DOHH2 (cell line): ENCODE measurements around the gene MATN3.

Source experiments
- H3F3A ChIP-seq: fragments of 200-600 bp; sonication (generic), shearing (Covaris generic); 2 replicates; pipeline ENCODE4 v1.6.0; 2016; ENCODE audit warnings: antibody characterized with exemption, mild to moderate bottlenecking; ENCODE audit not compliant: control insufficient read depth, insufficient read depth
- H3K27ac ChIP-seq: fragments of 200-600 bp; sonication (generic); 2 replicates; pipeline ENCODE4 v1.5.1; 2014; ENCODE audit warnings: low read depth, mild to moderate bottlenecking, low read length, moderate library complexity
- H3K27me3 ChIP-seq: fragments of 200-600 bp; sonication (generic); 2 replicates; pipeline ENCODE4 v1.6.1; 2014; ENCODE audit warnings: mild to moderate bottlenecking, low read length, mixed read lengths; ENCODE audit not compliant: control insufficient read depth
- H3K36me3 ChIP-seq: fragments of 200-600 bp; sonication (generic); 2 replicates; pipeline ENCODE4 v1.6.1; 2014; ENCODE audit warnings: mild to moderate bottlenecking, low read length, moderate library complexity, mixed read lengths; ENCODE audit not compliant: control insufficient read depth
- H3K4me1 ChIP-seq: fragments of 200-600 bp; sonication (generic); 2 replicates; pipeline ENCODE4 v1.6.1; 2014; ENCODE audit warnings: mild to moderate bottlenecking, low read length, mixed read lengths; ENCODE audit not compliant: control insufficient read depth
- H3K4me2 ChIP-seq: fragments of 200-600 bp; sonication (generic); 2 replicates; pipeline ENCODE4 v1.6.0; 2014; ENCODE audit warnings: mild to moderate bottlenecking, low read length, moderate library complexity
- H3K4me3 ChIP-seq: fragments of 200-600 bp; sonication (generic); 2 replicates; pipeline ENCODE4 v1.5.1; 2014; ENCODE audit warnings: mild to moderate bottlenecking, low read length, mixed read lengths
- H3K79me2 ChIP-seq: fragments of 200-600 bp; sonication (generic); 2 replicates; pipeline ENCODE4 v1.6.1; 2014; ENCODE audit warnings: mild to moderate bottlenecking, low read length, mixed read lengths; ENCODE audit not compliant: control insufficient read depth
- H3K9me2 ChIP-seq: fragments of 200-600 bp; sonication (generic); replicated peaks from 2 replicates; pipeline ENCODE4 v1.6.1; 2014; ENCODE audit warnings: mild to moderate bottlenecking, low read length, mixed read lengths; ENCODE audit not compliant: control insufficient read depth
- H3K9me3 ChIP-seq: fragments of 200-600 bp; sonication (generic); 2 replicates; pipeline ENCODE4 v1.6.1; 2014; ENCODE audit warnings: antibody characterized with exemption, low read length, mixed read lengths; ENCODE audit not compliant: control insufficient read depth, insufficient read depth
- H4K20me1 ChIP-seq: fragments of 200-600 bp; sonication (generic); 2 replicates; pipeline ENCODE4 v1.6.0; 2014; ENCODE audit warnings: low read depth, mild to moderate bottlenecking, antibody characterized with exemption, low read length, moderate library complexity; ENCODE audit not compliant: control insufficient read depth, insufficient read depth
- EZH2phosphoT487 ChIP-seq: fragments of 200-600 bp; sonication (generic); IDR thresholded peaks from 2 replicates; pipeline ENCODE4 v1.6.1; 2017; ENCODE audit warnings: borderline replicate concordance, mild to moderate bottlenecking, antibody characterized with exemption, low read length, moderate library complexity, mixed read lengths
- TF ChIP-seq, protein P1 (sequence below): fragments of 200-600 bp; sonication (generic); IDR thresholded peaks from one replicate; pipeline ENCODE4 v1.5.1; 2014; ENCODE audit warnings: antibody characterized with exemption, mild to moderate bottlenecking, low read depth, low read length; ENCODE audit not compliant: poor library complexity, severe bottlenecking

The MATN3 gene

DNA sequence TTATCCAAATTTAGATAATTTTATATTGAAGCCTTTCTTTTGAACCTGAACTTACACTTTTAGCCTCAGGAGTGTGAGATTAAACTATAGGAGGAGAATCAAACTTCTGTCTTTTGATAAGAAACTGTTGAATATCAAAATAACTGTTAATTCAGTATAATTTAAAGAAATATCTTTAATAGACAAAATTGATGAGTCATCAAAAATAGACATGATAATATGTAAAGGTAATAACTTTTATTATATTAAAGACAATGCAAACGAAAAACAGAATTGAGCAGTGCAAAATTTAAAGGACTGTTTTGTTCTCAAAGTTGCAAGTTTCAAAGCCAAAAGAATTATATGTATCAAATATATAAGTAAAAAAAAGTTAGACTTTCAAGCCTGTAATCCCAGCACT is 20.6 kb downstream of the MATN3 start:
- TF ChIP-seq, protein P1, sequence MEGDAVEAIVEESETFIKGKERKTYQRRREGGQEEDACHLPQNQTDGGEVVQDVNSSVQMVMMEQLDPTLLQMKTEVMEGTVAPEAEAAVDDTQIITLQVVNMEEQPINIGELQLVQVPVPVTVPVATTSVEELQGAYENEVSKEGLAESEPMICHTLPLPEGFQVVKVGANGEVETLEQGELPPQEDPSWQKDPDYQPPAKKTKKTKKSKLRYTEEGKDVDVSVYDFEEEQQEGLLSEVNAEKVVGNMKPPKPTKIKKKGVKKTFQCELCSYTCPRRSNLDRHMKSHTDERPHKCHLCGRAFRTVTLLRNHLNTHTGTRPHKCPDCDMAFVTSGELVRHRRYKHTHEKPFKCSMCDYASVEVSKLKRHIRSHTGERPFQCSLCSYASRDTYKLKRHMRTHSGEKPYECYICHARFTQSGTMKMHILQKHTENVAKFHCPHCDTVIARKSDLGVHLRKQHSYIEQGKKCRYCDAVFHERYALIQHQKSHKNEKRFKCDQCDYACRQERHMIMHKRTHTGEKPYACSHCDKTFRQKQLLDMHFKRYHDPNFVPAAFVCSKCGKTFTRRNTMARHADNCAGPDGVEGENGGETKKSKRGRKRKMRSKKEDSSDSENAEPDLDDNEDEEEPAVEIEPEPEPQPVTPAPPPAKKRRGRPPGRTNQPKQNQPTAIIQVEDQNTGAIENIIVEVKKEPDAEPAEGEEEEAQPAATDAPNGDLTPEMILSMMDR = no peak
- Histone ChIP-seq H3F3A (no peaks in the 10 kb centered on the region), H3K79me2 (no peaks in the 10 kb centered on the region), H3K4me1 (peaks cover 20% of the 10 kb centered on the region), H3K27me3 (peaks cover 36% of the 10 kb centered on the region), H3K9me2 (no peaks in the 10 kb centered on the region), H4K20me1 (no peaks in the 10 kb centered on the region), H3K36me3 (no peaks in the 10 kb centered on the region), H3K4me3 (no peak overlapping the region), H3K4me2 (no peak overlapping the region), H3K9me3 (no peaks in the 10 kb centered on the region), H3K27ac (no peak overlapping the region)

DNA sequence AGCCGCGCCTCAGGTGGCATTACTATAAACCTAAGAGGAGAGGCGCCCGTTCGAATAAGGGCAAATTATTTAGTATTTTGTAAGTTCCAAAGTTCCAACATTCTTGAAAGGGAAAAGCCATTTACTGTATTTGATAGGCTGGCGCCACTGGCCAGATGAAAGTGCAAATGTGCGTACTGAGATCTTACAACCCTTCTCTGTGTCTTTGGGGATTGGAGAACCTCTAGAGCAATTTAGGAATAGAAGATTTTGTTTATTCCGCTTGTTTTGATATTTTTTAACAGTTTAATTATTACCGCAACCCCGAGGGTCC is 22.1 kb downstream of the MATN3 start:
- TF ChIP-seq, protein P1 = no peak
- TF ChIP-seq EZH2phosphoT487 = no peak
- Histone ChIP-seq H3K9me2 (no peaks in the 10 kb centered on the region), H3K79me2 (no peaks in the 10 kb centered on the region), H3K4me3 (peak overlapping the region; percentile 74), H3K4me1 (peaks cover 20% of the 10 kb centered on the region), H3K27me3 (peaks cover 36% of the 10 kb centered on the region), H3F3A (no peaks in the 10 kb centered on the region), H3K4me2 (peak overlapping the region; percentile 73), H4K20me1 (no peaks in the 10 kb centered on the region), H3K9me3 (no peaks in the 10 kb centered on the region), H3K36me3 (no peaks in the 10 kb centered on the region), H3K27ac (no peak overlapping the region)

DNA sequence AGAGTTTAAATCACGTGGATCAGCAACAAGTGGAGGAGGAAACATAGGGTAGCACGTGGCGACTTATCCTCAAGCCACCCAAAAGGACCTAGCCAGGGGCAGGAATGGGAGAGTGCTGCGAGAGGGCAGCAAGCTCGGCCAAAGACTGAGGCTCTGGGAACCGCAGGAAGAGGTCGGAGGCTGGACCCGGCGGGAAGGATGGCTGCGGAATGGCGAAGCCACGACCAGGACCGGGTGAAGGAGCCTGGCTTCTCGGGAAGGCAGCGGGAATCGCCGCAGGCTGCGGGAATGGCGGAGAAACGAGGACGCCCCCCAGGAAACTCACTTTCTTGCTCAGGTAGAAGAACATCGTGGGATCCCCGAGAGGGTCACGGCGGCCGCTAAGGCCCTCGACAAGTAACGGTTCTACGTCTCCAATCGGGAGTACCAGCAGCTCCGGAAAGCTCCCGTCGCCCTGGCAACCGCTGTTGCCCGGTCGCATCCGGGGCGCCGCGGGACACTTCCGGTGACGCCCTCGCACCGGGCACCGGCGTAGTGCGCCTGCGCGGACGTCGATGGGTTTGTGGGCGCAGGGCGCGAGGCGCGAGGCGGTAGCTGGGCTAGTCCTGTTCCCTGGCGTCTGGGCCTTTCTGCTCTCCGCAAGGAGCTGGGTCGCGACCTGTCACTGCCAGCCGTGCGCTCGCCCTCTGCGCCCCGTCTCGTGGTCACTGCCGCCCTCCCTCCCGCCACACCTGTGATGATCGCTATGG is 22.6 kb downstream of the MATN3 start, which contains the start of gene WDR35:
WDR35 (minus strand) TSS at position 439 of the 749 bp plus-strand sequence; CDS start at position 349, 90 bp downstream.
- Histone ChIP-seq H3K79me2 (no peaks in the 10 kb centered on the region), H3K4me1 (peaks cover 20% of the 10 kb centered on the region), H3K9me2 (no peaks in the 10 kb centered on the region), H3K4me3 (peak within 1 kb of the TSS; percentile 74), H3F3A (no peaks in the 10 kb centered on the region), H3K27me3 (peaks cover 36% of the 10 kb centered on the region), H4K20me1 (no peaks in the 10 kb centered on the region), H3K9me3 (no peaks in the 10 kb centered on the region), H3K27ac (no peak within 1 kb of the TSS), H3K36me3 (no peaks in the 10 kb centered on the region), H3K4me2 (peak within 1 kb of the TSS; percentile 73)
- TF ChIP-seq, protein P1 = no peak
- no peak for TF ChIP-seq EZH2phosphoT487
